Suprapubic skin (tissue), 4 donors: Measurements from ENCODE around the gene TMC3. TPM values are rescaled to one million over a fixed set of nuclear protein-coding genes. Genes with fewer than 3 reads are reported as not detected.

Source experiments
- DNase-seq, 2 donors: peaks; one replicate each; pipeline ENCODE4 v3.0.0-alpha.2; 2019; ENCODE audit warnings: low spot score in 2 of 2
- H3K27ac ChIP-seq: fragments of 200-600 bp; sonication (generic); one replicate; pipeline ENCODE4 v1.5.1; 2019
- H3K27me3 ChIP-seq: fragments of 200-600 bp; sonication (generic); one replicate; pipeline ENCODE4 v1.5.1; 2019
- H3K36me3 ChIP-seq: fragments of 200-600 bp; sonication (generic); one replicate; pipeline ENCODE4 v1.5.1; 2019
- H3K4me1 ChIP-seq: fragments of 200-600 bp; sonication (generic); one replicate; pipeline ENCODE4 v1.5.1; 2019
- H3K4me3 ChIP-seq: fragments of 200-600 bp; sonication (generic); one replicate; pipeline ENCODE4 v1.5.1; 2019; ENCODE audit warnings: mild to moderate bottlenecking
- H3K9me3 ChIP-seq: fragments of 200-600 bp; sonication (generic); one replicate; pipeline ENCODE4 v1.5.1; 2019
- CTCF ChIP-seq, 2 donors: fragments of 200-600 bp in 1 of 2; fragments of 450-650 bp in 1 of 2; sonication (generic) in 1 of 2; IDR thresholded peaks; one replicate each; pipeline ENCODE4 v1.5.1; 2016 to 2019; ENCODE audit warnings: antibody characterized with exemption in 2 of 2, mild to moderate bottlenecking in 1 of 2, moderate library complexity in 1 of 2
- EP300 ChIP-seq: sonication (generic); formaldehyde crosslinking; IDR thresholded peaks from one replicate; pipeline ENCODE4 v1.6.1; 2017; ENCODE audit warnings: antibody characterized with exemption
- POLR2A ChIP-seq, 2 donors: fragments of 450-650 bp; IDR thresholded peaks; one replicate each; pipeline ENCODE4 v1.6.1; 2017; ENCODE audit warnings: antibody characterized with exemption in 2 of 2, mild to moderate bottlenecking in 2 of 2, moderate library complexity in 2 of 2
- POLR2AphosphoS5 ChIP-seq, 3 donors: sonication (generic); formaldehyde crosslinking; IDR thresholded peaks; one replicate each; pipeline ENCODE4 v1.6.1; 2017; ENCODE audit warnings: antibody characterized with exemption in 3 of 3
- whole genome bisulfite sequencing: methylation state at CpG from one replicate; pipeline ENCODE4 v1.1.5; 2018; 5-methylcytosine and 5-hydroxymethylcytosine counted together
- total RNA-seq, 4 donors: library from RNA; depleted of rRNA; stranded (reverse); fragments of >200 nt; gene quantifications; one replicate each; pipeline ENCODE4 v1.1.0, GENCODE V29; 2016

TMC3 gene
- total RNA-seq, 4 donors from 2014 or later, result 0.16 TPM; not detected in 3

- H3K4me3 ChIP-seq, result peak overlapping the region; percentile 6
- H3K4me1 ChIP-seq, result peaks cover 62% of the 10 kb centered on the region
- WGBS, result 87% methylated on average over 10 of the region's 14 CpGs
- no peak overlapping the region for H3K27ac ChIP-seq
- TF ChIP-seq POLR2A (IDR thresholded peaks at IDR 0.05), result no peak
- TF ChIP-seq POLR2AphosphoS5 (IDR thresholded peaks at IDR 0.05), result no peak
- no peak for TF ChIP-seq EP300
- TF ChIP-seq CTCF (IDR thresholded peaks at IDR 0.05), result no peak
- H3K9me3 ChIP-seq, result no peaks in the 10 kb centered on the region
- peaks cover 41% of the 10 kb centered on the region for H3K36me3 ChIP-seq
- H3K27me3 ChIP-seq, result no peaks in the 10 kb centered on the region
- no peak for DNase-seq
These were observed 74.3 kb downstream of the TMC3 start for GRCh38 chr15:81299630-81300273.

GRCh38 chr15:81299156-81299555 is 74.9 kb downstream of the TMC3 start:
- Histone ChIP-seq H3K9me3 (no peaks in the 10 kb centered on the region), H3K4me1 (peaks cover 62% of the 10 kb centered on the region), H3K36me3 (peaks cover 35% of the 10 kb centered on the region), H3K27me3 (no peaks in the 10 kb centered on the region), H3K27ac (no peak overlapping the region), H3K4me3 (peak overlapping the region; percentile 6)
- 71% methylated on average over 2 of the region's 3 CpGs for WGBS
- DNase-seq, result no peak
- TF ChIP-seq EP300, result no peak
- TF ChIP-seq POLR2AphosphoS5 (IDR thresholded peaks at IDR 0.05), result no peak

- Histone ChIP-seq H3K4me1 (peaks cover 62% of the 10 kb centered on the region), H3K27ac (no peak overlapping the region), H3K9me3 (no peaks in the 10 kb centered on the region), H3K4me3 (peak overlapping the region; percentile 6), H3K36me3 (peaks cover 34% of the 10 kb centered on the region), H3K27me3 (no peaks in the 10 kb centered on the region)
- no peak for TF ChIP-seq CTCF (IDR thresholded peaks at IDR 0.05)
- no peak for TF ChIP-seq POLR2A (IDR thresholded peaks at IDR 0.05)
- 58% methylated on average over 6 of the region's 6 CpGs for WGBS
- peak in 1 of 2 donors; percentile 38 for DNase-seq
These were observed 75.4 kb downstream of the TMC3 start for GRCh38 chr15:81298611-81299010.

- H3K4me1 ChIP-seq, result peaks cover 58% of the 10 kb centered on the region
- no peaks in the 10 kb centered on the region for H3K27me3 ChIP-seq
- DNase-seq, result peak in 1 of 2 donors; percentile 41
- peak overlapping the region; percentile 34 for H3K27ac ChIP-seq
- H3K9me3 ChIP-seq, result no peaks in the 10 kb centered on the region
- 70% methylated on average over 3 of the region's 4 CpGs for WGBS
- H3K4me3 ChIP-seq, result peak overlapping the region; percentile 6
- H3K36me3 ChIP-seq, result peaks cover 31% of the 10 kb centered on the region
- TF ChIP-seq EP300, result no peak
- TF ChIP-seq POLR2AphosphoS5 (IDR thresholded peaks at IDR 0.05), result no peak
- no peak for TF ChIP-seq POLR2A (IDR thresholded peaks at IDR 0.05)
- TF ChIP-seq CTCF (IDR thresholded peaks at IDR 0.05), result no peak
These were observed 76.1 kb downstream of the TMC3 start for GRCh38 chr15:81297603-81298575.

- TF ChIP-seq CTCF (IDR thresholded peaks at IDR 0.05) (no peak), POLR2A (IDR thresholded peaks at IDR 0.05) (no peak), POLR2AphosphoS5 (IDR thresholded peaks at IDR 0.05) (no peak), EP300 (no peak)
- peak overlapping the region; percentile 28 for H3K4me3 ChIP-seq
These were observed 76.9 kb downstream of the TMC3 start for GRCh38 chr15:81297147-81297572.

More at GRCh38 chr15:81297147-81297572, 76.9 kb downstream of the TMC3 start:
- Histone ChIP-seq H3K4me1 (peaks cover 51% of the 10 kb centered on the region), H3K36me3 (peaks cover 24% of the 10 kb centered on the region), H3K27me3 (no peaks in the 10 kb centered on the region), H3K9me3 (no peaks in the 10 kb centered on the region), H3K27ac (peak overlapping the region; percentile 34)
- WGBS, result 29% methylated on average over 2 of the region's 3 CpGs
- peak in 1 of 2 donors; percentile 68 for DNase-seq
